Spleen (tissue), 11 donors: ENCODE data around the gene LAMC1. TPM values are rescaled to one million over a fixed set of nuclear protein-coding genes. Genes with fewer than 3 reads are reported as not detected.

Source experiments
- DNase-seq: peaks from one replicate; pipeline ENCODE4 v3.0.0-alpha.2; 2020
- H3K27ac ChIP-seq, 8 donors: fragments of 200-600 bp; sonication (generic) in 7 of 8; 1 replicate in 4 of 8; 2 replicates in 4 of 8; pipeline versions ENCODE4 v1.5.0 to v1.8.0; 2016 to 2021; ENCODE audit warnings: inconsistent platforms in 4 of 8, mild to moderate bottlenecking in 4 of 8, moderate library complexity in 1 of 8
- H3K27me3 ChIP-seq, 7 donors: fragments of 200-600 bp; sonication (generic) in 6 of 7; replicated peaks in 1 of 7; 1 replicate in 4 of 7; 2 replicates in 3 of 7; pipeline versions ENCODE4 v1.5.0 to v1.8.0; 2016 to 2021; ENCODE audit warnings: inconsistent platforms in 3 of 7, mild to moderate bottlenecking in 1 of 7
- H3K36me3 ChIP-seq, 6 donors: fragments of 200-600 bp; sonication (generic) in 5 of 6; 1 replicate in 4 of 6; 2 replicates in 2 of 6; pipeline versions ENCODE4 v1.5.0 to v1.8.0; 2016 to 2021; ENCODE audit warnings: inconsistent platforms in 2 of 6
- H3K4me1 ChIP-seq, 6 donors: fragments of 200-600 bp; sonication (generic) in 5 of 6; 1 replicate in 3 of 6; 2 replicates in 3 of 6; pipeline versions ENCODE4 v1.5.0 to v1.8.0; 2016 to 2021; ENCODE audit warnings: inconsistent platforms in 3 of 6
- H3K4me3 ChIP-seq, 8 donors: fragments of 200-600 bp; sonication (generic) in 7 of 8; 1 replicate in 4 of 8; 2 replicates in 4 of 8; pipeline versions ENCODE4 v1.5.0 to v1.8.0; 2016 to 2021; ENCODE audit warnings: inconsistent platforms in 4 of 8, mild to moderate bottlenecking in 4 of 8, moderate library complexity in 2 of 8
- H3K9me3 ChIP-seq, 8 donors: fragments of 200-600 bp; sonication (generic) in 7 of 8; 1 replicate in 4 of 8; 2 replicates in 4 of 8; pipeline versions ENCODE4 v1.5.0 to v1.8.0; 2016 to 2021; ENCODE audit warnings: inconsistent platforms in 4 of 8
- POLR2A ChIP-seq, 3 donors: fragments of 450-650 bp; IDR thresholded peaks; one replicate each; pipeline ENCODE4 v1.5.1; 2017; ENCODE audit warnings: antibody characterized with exemption in 3 of 3, mild to moderate bottlenecking in 1 of 3
- POLR2AphosphoS5 ChIP-seq, 3 donors: sonication (generic); formaldehyde crosslinking; IDR thresholded peaks; one replicate each; pipeline ENCODE4 v1.5.1; 2017; ENCODE audit warnings: antibody characterized with exemption in 3 of 3
- WGBS, 5 donors: extraction: QIAGEN DNeasy Blood & Tissue Kit in 3 of 5; methylation state at CpG; one replicate each; pipeline versions ENCODE4 v1.1.5 to v1.1.7; 2013 to 2018; 5-methylcytosine and 5-hydroxymethylcytosine counted together
- intact Hi-C: fragments of 100-400 bp; cut with DNase I; formaldehyde crosslinking; loops from one replicate; pipeline ENCODE4 v1.15.0; 2023; ENCODE audit warnings: low total_unique reads
- polyA plus RNA-seq, 3 donors: library from polyadenylated mRNA; stranded (reverse); fragments of 200-250 nt; gene quantifications; one replicate each; pipeline ENCODE4 v1.2.1, GENCODE V29; 2013
- total RNA-seq, 7 donors: library from RNA; depleted of rRNA in 3 of 7; stranded (reverse); fragments of >200 nt in 3 of 7; fragmentation: NEBNext Ultra II Directional in 4 of 7; extraction: Animal tissue kit (Norgen Biotek cat#: 25700) in 4 of 7; gene quantifications; one replicate each; pipeline versions ENCODE4 v1.1.0 to v1.2.1, GENCODE V29; 2016 to 2021
- TF ChIP-seq, protein P1 (sequence below), 11 experiments: fragments of 200-600 bp in 7 of 11; fragments of 450-650 bp in 4 of 11; sonication (generic) in 4 of 11; IDR thresholded peaks in 8 of 11; conservative IDR thresholded peaks in 3 of 11; 1 replicate in 7 of 11; 2 replicates in 4 of 11; pipeline versions ENCODE4 v1.4.0 to v1.8.0; 2016 to 2021; ENCODE audit warnings: antibody characterized with exemption in 11 of 11, inconsistent platforms in 4 of 11, mild to moderate bottlenecking in 1 of 11
- donor health status: healthy with polysubstance abuse.
- donor health status: DM: no; HTN: no; CAD: no; lungs with moderate emphysema.
- donor health status: DM: no; HTN: no; CAD: no.
- donor health status: Bipolar disorder and iron deficiency.
- donor health status: healthy.
- donor health status: DM: no; HTN: no; CAD: no.
- donor health status: DM: yes; HTN: yes; CAD: no.

LAMC1 gene
- total and polyA plus RNA-seq, 10 donors = 2.7 to 38.5 (median 30.5) TPM

DNA sequence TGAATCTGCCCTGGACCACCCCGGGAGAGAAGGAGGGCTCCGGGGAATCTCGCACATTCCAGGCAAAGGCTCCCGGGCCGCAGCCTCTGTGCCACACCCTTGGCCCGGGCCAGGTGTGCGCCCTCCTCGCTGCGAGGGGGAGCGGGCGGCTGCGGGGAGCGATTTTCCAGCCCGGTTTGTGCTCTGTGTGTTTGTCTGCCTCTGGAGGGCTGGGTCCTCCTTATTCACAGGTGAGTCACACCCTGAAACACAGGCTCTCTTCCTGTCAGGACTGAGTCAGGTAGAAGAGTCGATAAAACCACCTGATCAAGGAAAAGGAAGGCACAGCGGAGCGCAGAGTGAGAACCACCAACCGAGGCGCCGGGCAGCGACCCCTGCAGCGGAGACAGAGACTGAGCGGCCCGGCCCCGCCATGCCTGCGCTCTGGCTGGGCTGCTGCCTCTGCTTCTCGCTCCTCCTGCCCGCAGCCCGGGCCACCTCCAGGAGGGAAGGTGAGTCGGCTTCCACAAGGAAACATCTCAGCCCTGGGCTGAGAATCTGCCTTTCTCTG lies 162.8 kb downstream of the LAMC1 start, which contains the start of gene LAMC2:
LAMC2 (plus strand) TSS at position 324 of the 550 bp plus-strand sequence; CDS start at position 413, 89 bp downstream.
- intact Hi-C loops = no loop called here
- H3K36me3 ChIP-seq = no peaks in the 10 kb centered on the region
- peaks cover 0 to 30% (median 16%) of the 10 kb centered on the region in 7 donors for H3K27me3 ChIP-seq
- peak within 1 kb of the TSS in 1 of 8 donors; percentile 27 for H3K4me3 ChIP-seq
- H3K9me3 ChIP-seq = no peaks in the 10 kb centered on the region
- H3K27ac ChIP-seq = no peak within 1 kb of the TSS
- peaks cover 0 to 4% (median 2%) of the 10 kb centered on the region in 6 donors for H3K4me1 ChIP-seq
- no peak for TF ChIP-seq POLR2AphosphoS5 (IDR thresholded peaks at IDR 0.05)
- no peak for TF ChIP-seq POLR2A (IDR thresholded peaks at IDR 0.05)
- TF ChIP-seq, protein P1, sequence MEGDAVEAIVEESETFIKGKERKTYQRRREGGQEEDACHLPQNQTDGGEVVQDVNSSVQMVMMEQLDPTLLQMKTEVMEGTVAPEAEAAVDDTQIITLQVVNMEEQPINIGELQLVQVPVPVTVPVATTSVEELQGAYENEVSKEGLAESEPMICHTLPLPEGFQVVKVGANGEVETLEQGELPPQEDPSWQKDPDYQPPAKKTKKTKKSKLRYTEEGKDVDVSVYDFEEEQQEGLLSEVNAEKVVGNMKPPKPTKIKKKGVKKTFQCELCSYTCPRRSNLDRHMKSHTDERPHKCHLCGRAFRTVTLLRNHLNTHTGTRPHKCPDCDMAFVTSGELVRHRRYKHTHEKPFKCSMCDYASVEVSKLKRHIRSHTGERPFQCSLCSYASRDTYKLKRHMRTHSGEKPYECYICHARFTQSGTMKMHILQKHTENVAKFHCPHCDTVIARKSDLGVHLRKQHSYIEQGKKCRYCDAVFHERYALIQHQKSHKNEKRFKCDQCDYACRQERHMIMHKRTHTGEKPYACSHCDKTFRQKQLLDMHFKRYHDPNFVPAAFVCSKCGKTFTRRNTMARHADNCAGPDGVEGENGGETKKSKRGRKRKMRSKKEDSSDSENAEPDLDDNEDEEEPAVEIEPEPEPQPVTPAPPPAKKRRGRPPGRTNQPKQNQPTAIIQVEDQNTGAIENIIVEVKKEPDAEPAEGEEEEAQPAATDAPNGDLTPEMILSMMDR (IDR thresholded peaks at IDR 0.05 in 8 of 11, conservative IDR thresholded peaks at IDR 0.05 in 3 of 11) = no peak
- DNase-seq = no peak
- WGBS, 5 donors = 19 to 27% (median 21%) methylated on average over 23 to 30 of the region's 30 CpGs

DNA sequence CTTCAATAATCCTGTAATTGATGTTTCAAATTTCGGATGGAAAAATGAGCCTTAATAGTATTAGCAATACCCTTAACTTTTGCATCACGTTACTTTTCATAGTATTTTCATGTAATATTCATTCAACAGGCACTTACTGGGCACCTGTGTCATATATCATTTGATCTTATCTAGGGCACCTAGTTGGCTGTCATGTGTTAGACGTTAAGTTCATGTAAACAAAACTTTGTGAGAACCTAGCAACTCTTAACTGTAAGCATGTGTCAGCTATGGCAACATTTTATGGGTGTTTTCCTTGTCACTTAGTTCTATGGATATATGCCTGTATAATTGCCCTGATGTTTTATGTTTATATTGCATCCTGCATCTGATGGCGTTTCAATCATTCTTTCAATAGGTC lies 163.6 kb downstream of the LAMC1 start:
- Histone ChIP-seq H3K27me3 (peaks cover 0 to 30% (median 16%) of the 10 kb centered on the region in 7 donors), H3K4me1 (no peaks in the 10 kb centered on the region), H3K9me3 (no peaks in the 10 kb centered on the region), H3K4me3 (no peak overlapping the region), H3K27ac (no peak overlapping the region), H3K36me3 (no peaks in the 10 kb centered on the region)
- TF ChIP-seq POLR2AphosphoS5 (IDR thresholded peaks at IDR 0.05) (no peak), POLR2A (IDR thresholded peaks at IDR 0.05) (no peak)
- TF ChIP-seq, protein P1 (IDR thresholded peaks at IDR 0.05 in 8 of 11, conservative IDR thresholded peaks at IDR 0.05 in 3 of 11) = no peak
- intact Hi-C loops = no loop called here
- DNase-seq = no peak
- 86 to 90% (median 89%) methylated on average over 4 of the region's 4 CpGs for WGBS, 5 donors

DNA sequence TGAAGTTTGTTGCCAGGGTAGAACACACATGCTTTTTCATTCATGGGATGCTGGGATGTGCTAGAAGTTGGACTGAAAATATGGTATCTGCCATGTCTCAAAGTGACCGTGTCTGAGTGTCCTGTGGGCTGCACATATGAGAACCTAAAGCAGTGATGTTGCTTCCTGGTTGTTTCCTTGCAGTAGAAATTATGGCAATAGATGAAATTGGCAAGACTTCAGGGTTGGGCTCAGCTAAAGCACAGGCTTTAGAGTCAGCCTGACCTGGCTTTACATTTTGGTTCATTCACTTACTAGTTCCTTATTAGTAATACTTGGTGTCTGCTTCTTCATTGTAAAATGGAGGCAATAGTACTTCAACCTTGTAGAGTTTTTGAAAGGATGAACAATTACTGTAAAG lies 165.0 kb downstream of the LAMC1 start:
- Histone ChIP-seq H3K27ac (no peak overlapping the region), H3K4me3 (no peak overlapping the region), H3K4me1 (no peaks in the 10 kb centered on the region), H3K27me3 (peaks cover 0 to 30% (median 16%) of the 10 kb centered on the region in 7 donors), H3K36me3 (no peaks in the 10 kb centered on the region), H3K9me3 (no peaks in the 10 kb centered on the region)
- intact Hi-C loops = no loop called here
- TF ChIP-seq POLR2AphosphoS5 (IDR thresholded peaks at IDR 0.05) (no peak), POLR2A (IDR thresholded peaks at IDR 0.05) (no peak)
- TF ChIP-seq, protein P1 (IDR thresholded peaks at IDR 0.05 in 8 of 11, conservative IDR thresholded peaks at IDR 0.05 in 3 of 11) = no peak
- 83 to 100% (median 93%) methylated on average over 1 of the region's 1 CpG for WGBS, 5 donors
- no peak for DNase-seq

DNA sequence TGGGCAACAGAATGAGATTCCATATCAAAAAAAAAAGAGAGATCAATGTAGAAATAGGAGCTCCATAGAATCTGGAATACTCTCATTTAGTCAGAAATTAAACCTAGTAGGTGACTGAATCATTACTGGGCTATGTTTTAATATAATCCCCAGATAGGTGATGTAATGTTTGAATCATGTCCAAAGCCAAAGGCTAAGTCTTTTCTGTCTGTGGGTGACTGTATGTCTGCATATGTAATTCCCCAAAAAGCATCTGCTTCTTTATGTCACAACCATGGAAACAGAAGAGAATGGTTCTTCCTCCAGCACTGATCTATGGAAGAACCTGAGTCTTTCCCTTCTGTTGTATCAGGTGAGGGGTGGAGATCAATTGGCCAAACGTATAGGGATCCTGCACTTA lies 168.6 kb downstream of the LAMC1 start:
- DNase-seq = no peak
- 70 to 87% (median 78%) methylated on average over 1 of the region's 1 CpG for WGBS, 5 donors
- Histone ChIP-seq H3K27me3 (peaks cover 0 to 23% (median under 1%) of the 10 kb centered on the region in 7 donors), H3K4me3 (no peak overlapping the region), H3K9me3 (no peaks in the 10 kb centered on the region), H3K36me3 (no peaks in the 10 kb centered on the region), H3K27ac (no peak overlapping the region), H3K4me1 (peaks cover 0 to 11% (median 0%) of the 10 kb centered on the region in 6 donors)
- intact Hi-C loops = no loop called here
- TF ChIP-seq POLR2A (IDR thresholded peaks at IDR 0.05) = no peak
- TF ChIP-seq, protein P1 (IDR thresholded peaks at IDR 0.05 in 8 of 11, conservative IDR thresholded peaks at IDR 0.05 in 3 of 11) = no peak
- no peak for TF ChIP-seq POLR2AphosphoS5 (IDR thresholded peaks at IDR 0.05)
